Natural killer cell treated with Interleukin-12 subunit alpha and Interleukin-12 subunit beta and Interleukin-15 and Interleukin-18, amount 100 ng/mL, for 72 hours (primary cell): ENCODE data around the gene ELP4. TPM values are rescaled to one million over a fixed set of nuclear protein-coding genes. Genes with fewer than 3 reads are reported as not detected.
"Not testable (repeated sequence)": the region's sequence is repeated elsewhere in the genome, so short reads cannot be mapped to it uniquely, and the experiment has no call there.

Experiments used
- ATAC-seq, 2 donors: fragments of 150-1000 bp; cut with Tn5 transposase in 1 of 2; sonication (Bioruptor Pico), chemical (Tn5 transposase) in 1 of 2; 2 replicates each; pipeline ENCODE4 v1.10.0; 2021
- DNase-seq: peaks from one replicate; pipeline ENCODE4 v3.0.0; 2022; ENCODE audit warnings: low spot score
- H3K27ac Mint-ChIP-seq, 2 donors: 1 replicate in 1 of 2; 2 replicates in 1 of 2; pipeline ENCODE4 v1.8.0; 2022; ENCODE audit warnings: mixed read lengths in 2 of 2, mild to moderate bottlenecking in 1 of 2, moderate library complexity in 1 of 2
- H3K27me3 Mint-ChIP-seq, 2 donors: 1 replicate in 1 of 2; 2 replicates in 1 of 2; pipeline ENCODE4 v1.8.0; 2022; ENCODE audit warnings: mixed read lengths in 2 of 2
- H3K36me3 Mint-ChIP-seq: one replicate; pipeline ENCODE4 v1.8.0; 2022; ENCODE audit warnings: mixed read lengths
- H3K4me1 Mint-ChIP-seq, 2 donors: 1 replicate in 1 of 2; 2 replicates in 1 of 2; pipeline ENCODE4 v1.8.0; 2022; ENCODE audit warnings: low read depth in 2 of 2, mixed read lengths in 2 of 2, mild to moderate bottlenecking in 1 of 2
- H3K4me3 Mint-ChIP-seq: one replicate; pipeline ENCODE4 v1.8.0; 2022; ENCODE audit warnings: mixed read lengths
- H3K9me3 Mint-ChIP-seq: 2 replicates; pipeline ENCODE4 v1.8.0; 2022; ENCODE audit warnings: mixed read lengths
- total RNA-seq, 2 donors: library from RNA; stranded (reverse); gene quantifications; one replicate each; pipeline ENCODE4 v1.2.3, GENCODE V29; 2022

Gene ELP4
- total RNA-seq, 2 donors from 2014 or later, result 20.6 to 24.3 TPM

- H3K36me3 Mint-ChIP-seq, result no peaks in the 10 kb centered on the region
- H3K4me3 Mint-ChIP-seq, result no peak overlapping the region
- H3K27ac Mint-ChIP-seq, result no peak overlapping the region
- H3K27me3 Mint-ChIP-seq, result no peaks in the 10 kb centered on the region
- no peak for ATAC-seq
- H3K9me3 Mint-ChIP-seq, result no peaks in the 10 kb centered on the region
- peaks cover 6 to 8% of the 10 kb centered on the region in 2 donors for H3K4me1 Mint-ChIP-seq
- no peak for DNase-seq
These were observed 9.0 kb upstream of the ELP4 start for GRCh38 chr11:31500560-31500959.

- peaks cover 29 to 31% of the 10 kb centered on the region in 2 donors for H3K4me1 Mint-ChIP-seq
- H3K27ac Mint-ChIP-seq, result peak overlapping the region; percentile 95 to 99
- H3K27me3 Mint-ChIP-seq, result no peaks in the 10 kb centered on the region
- ATAC-seq (no peak), DNase-seq (no peak)
- no peaks in the 10 kb centered on the region for H3K9me3 Mint-ChIP-seq
- H3K4me3 Mint-ChIP-seq, result peak overlapping the region; percentile 97
- H3K36me3 Mint-ChIP-seq, result no peaks in the 10 kb centered on the region
These were observed 527 bp upstream of the ELP4 start for GRCh38 chr11:31509051-31509428.

DNA sequence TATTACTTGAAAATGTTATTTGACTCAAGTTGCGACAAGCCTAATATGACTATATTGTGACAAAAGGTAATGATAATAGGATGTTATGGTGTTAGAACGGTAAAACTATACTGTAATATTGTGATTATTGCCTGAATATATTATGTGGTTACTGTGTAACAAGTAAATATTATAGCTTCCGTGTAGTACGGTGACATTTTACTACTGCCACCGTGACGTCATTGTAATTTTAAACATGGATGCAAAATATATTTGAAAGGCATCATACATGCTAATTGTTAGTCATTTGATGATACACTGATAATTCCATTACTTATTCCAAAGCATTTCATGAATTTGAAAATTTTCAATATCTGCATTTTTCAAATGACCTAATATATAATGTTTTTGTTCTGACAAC is 2.5 kb downstream of the ELP4 start:
- no peaks in the 10 kb centered on the region for H3K27me3 Mint-ChIP-seq
- H3K27ac Mint-ChIP-seq, result no peak overlapping the region
- no peaks in the 10 kb centered on the region for H3K9me3 Mint-ChIP-seq
- peaks cover 21 to 22% of the 10 kb centered on the region in 2 donors for H3K4me1 Mint-ChIP-seq
- DNase-seq (no peak), ATAC-seq (no peak)
- H3K4me3 Mint-ChIP-seq, result no peak overlapping the region
- H3K36me3 Mint-ChIP-seq, result no peaks in the 10 kb centered on the region

DNA sequence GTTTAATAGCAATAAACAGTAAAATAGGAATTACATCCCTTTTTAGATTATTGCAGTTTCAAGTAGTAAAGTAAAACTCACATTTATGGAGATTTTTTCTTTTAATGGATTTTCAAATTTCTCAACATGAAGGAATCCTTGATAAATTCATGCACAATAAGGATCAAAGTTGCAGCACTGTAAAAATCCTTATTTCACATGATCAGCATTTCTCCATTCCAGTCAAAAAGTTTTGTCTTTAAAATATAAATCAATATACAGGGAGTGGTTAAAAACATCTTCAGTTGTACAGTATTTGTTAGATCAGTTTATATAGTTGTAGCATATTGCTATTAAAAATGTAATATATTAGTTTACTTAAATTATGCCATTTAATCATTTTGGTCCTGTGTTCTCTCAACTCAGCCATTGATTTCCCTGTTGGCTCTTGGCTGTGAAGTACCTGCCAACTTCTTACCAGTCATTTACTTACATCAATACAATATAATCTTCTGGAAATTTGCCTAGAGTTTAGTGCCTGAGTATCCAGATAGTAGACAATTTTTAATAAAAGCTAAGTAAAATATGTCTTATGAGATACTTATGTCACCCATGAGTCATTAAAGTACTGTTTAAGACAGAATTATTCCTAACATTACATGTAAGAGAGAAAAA is 12.1 kb downstream of the ELP4 start:
- Mint-ChIP-seq H3K27me3 (no peaks in the 10 kb centered on the region), H3K36me3 (no peaks in the 10 kb centered on the region), H3K27ac (no peak overlapping the region), H3K4me3 (no peak overlapping the region), H3K9me3 (no peaks in the 10 kb centered on the region), H3K4me1 (no peaks in the 10 kb centered on the region)
- DNase-seq (no peak), ATAC-seq (no peak)

DNA sequence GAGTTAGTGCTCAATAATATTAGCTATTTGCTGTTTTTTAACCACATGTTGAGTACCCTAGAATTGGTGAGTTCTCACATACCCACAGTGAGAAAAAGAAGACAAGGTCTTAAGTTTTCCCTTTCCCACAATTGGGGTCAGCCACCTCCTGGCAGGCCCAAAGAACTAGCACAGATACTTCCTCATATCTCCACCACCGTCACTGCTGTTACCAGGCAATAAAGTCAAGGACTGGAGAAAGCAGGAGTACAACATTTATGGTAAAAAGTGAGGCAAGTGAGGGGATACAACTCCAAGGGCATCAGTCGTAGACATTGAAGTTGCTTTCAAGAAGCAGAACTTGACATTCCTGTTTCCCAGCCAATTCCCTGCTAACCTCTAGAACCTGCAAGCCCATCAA is 19.6 kb downstream of the ELP4 start:
- ATAC-seq (no peak), DNase-seq (no peak)
- Mint-ChIP-seq H3K4me1 (peaks cover 6 to 11% of the 10 kb centered on the region in 2 donors), H3K27me3 (no peaks in the 10 kb centered on the region), H3K4me3 (no peak overlapping the region), H3K27ac (no peak overlapping the region), H3K9me3 (no peaks in the 10 kb centered on the region), H3K36me3 (no peaks in the 10 kb centered on the region)

GRCh38 chr11:31529701-31530100 is 20.1 kb downstream of the ELP4 start:
- peak in 1 of 2 donors; percentile 20 for ATAC-seq
- no peak for DNase-seq
- H3K9me3 Mint-ChIP-seq, result no peaks in the 10 kb centered on the region
- H3K27ac Mint-ChIP-seq, result no peak overlapping the region
- H3K36me3 Mint-ChIP-seq, result no peaks in the 10 kb centered on the region
- no peak overlapping the region for H3K4me3 Mint-ChIP-seq
- H3K27me3 Mint-ChIP-seq, result no peaks in the 10 kb centered on the region
- peaks cover 6 to 11% of the 10 kb centered on the region in 2 donors for H3K4me1 Mint-ChIP-seq

DNA sequence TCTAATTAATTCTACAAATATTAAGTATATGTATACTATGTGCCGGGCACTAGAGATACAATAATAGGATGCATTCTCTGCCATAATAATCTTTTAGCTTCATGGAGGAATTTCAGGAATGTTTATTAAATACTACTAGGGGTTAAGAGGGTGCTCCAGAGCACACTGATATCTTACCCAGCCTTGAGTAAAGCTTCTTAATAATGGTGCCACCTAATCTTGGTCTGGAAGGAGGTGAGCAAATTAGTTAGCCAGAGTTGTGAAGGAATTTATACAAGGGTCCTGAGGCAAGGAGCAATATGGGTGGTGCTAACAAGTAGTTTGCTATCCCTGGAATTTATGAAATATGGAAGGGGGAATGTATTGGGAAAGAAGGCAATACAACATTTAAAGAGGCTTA is 21.7 kb downstream of the ELP4 start:
- Mint-ChIP-seq H3K4me1 (peaks cover 6 to 11% of the 10 kb centered on the region in 2 donors), H3K4me3 (no peak overlapping the region), H3K27me3 (no peaks in the 10 kb centered on the region), H3K27ac (no peak overlapping the region), H3K9me3 (no peaks in the 10 kb centered on the region), H3K36me3 (no peaks in the 10 kb centered on the region)
- DNase-seq (no peak), ATAC-seq (no peak)

DNA sequence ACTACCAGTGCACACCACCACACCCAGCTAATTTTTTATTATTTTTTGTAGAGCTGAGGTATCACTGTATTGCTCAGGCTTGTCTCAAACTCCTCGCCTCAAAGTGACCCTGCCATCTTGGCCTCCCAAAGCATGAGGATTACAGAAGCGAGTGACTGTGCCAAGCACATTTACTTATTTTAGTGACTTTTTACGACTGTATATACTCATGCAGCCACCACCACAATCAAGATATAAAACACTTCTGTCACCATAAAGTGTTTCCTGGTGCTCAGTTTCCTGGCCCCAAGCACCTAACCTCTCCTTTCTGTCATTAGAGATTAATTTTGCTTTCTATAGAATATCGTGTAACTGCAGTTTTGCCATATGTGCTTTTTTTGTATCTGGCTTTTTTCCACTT is 25.9 kb downstream of the ELP4 start:
- DNase-seq, result no peak
- Mint-ChIP-seq H3K4me3 (no peak overlapping the region), H3K4me1 (peaks cover 3 to 6% of the 10 kb centered on the region in 2 donors)

GRCh38 chr11:31542862-31543261 is 33.3 kb downstream of the ELP4 start:
- no peak overlapping the region for H3K27ac Mint-ChIP-seq
- no peak for ATAC-seq
- no peak overlapping the region for H3K4me3 Mint-ChIP-seq
- no peak for DNase-seq
- H3K4me1 Mint-ChIP-seq, result no peaks in the 10 kb centered on the region
- no peaks in the 10 kb centered on the region for H3K27me3 Mint-ChIP-seq
- H3K9me3 Mint-ChIP-seq, result peaks cover 10% of the 10 kb centered on the region
- H3K36me3 Mint-ChIP-seq, result peaks cover 41% of the 10 kb centered on the region

More for the DNA sequence above, 25.9 kb downstream of the ELP4 start:
- H3K27me3 Mint-ChIP-seq, result no peaks in the 10 kb centered on the region
- no peak overlapping the region for H3K27ac Mint-ChIP-seq
- H3K9me3 Mint-ChIP-seq, result no peaks in the 10 kb centered on the region
- no peaks in the 10 kb centered on the region for H3K36me3 Mint-ChIP-seq
- ATAC-seq, result no peak

- H3K4me3 Mint-ChIP-seq, result no peak overlapping the region
These were observed 46.4 kb downstream of the ELP4 start for GRCh38 chr11:31555938-31556337.

GRCh38 chr11:31558001-31558400 is 48.4 kb downstream of the ELP4 start:
- H3K4me3 Mint-ChIP-seq, result no peak overlapping the region
- H3K27ac Mint-ChIP-seq, result no peak overlapping the region
- ATAC-seq (no peak), DNase-seq (no peak)
- H3K9me3 Mint-ChIP-seq, result no peaks in the 10 kb centered on the region
- no peaks in the 10 kb centered on the region for H3K4me1 Mint-ChIP-seq
- no peaks in the 10 kb centered on the region for H3K36me3 Mint-ChIP-seq
- H3K27me3 Mint-ChIP-seq, result no peaks in the 10 kb centered on the region

More at GRCh38 chr11:31555938-31556337, 46.4 kb downstream of the ELP4 start:
- Mint-ChIP-seq H3K27me3 (no peaks in the 10 kb centered on the region), H3K36me3 (no peaks in the 10 kb centered on the region), H3K9me3 (no peaks in the 10 kb centered on the region), H3K27ac (no peak overlapping the region), H3K4me1 (peaks cover 0 to 3% of the 10 kb centered on the region in 2 donors)
- ATAC-seq (no peak), DNase-seq (no peak)

DNA sequence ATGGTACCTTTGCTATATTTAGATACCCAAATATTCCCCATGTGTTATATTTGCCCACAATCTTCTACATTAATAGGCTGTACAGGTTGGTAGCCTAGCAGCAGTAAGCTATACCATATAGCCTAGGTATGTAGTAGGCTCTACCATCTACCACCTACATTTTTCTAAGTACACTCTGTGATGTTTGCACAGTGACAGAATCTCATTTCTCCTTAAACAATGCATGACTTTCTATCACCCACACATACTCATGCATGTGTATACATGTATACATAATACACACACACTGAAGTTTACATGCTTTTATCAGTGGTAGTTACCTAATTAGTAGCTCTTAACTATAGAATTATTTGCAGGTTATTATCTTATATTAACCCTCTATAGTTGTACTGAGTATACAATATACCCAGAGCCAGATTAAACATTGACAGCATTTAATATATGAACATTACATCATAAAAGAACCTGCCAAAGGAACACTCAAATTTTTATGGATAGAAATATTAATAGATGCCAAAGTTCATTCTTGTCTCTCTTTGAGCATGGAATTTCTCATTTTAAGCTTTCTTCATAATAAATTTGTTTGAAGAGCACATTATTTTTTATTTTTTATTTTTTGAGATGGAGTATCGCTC is 51.4 kb downstream of the ELP4 start:
- no peak for DNase-seq
- Mint-ChIP-seq H3K4me1 (peaks cover 0 to 3% of the 10 kb centered on the region in 2 donors), H3K27me3 (no peaks in the 10 kb centered on the region), H3K27ac (no peak overlapping the region), H3K4me3 (no peak overlapping the region), H3K9me3 (peaks cover 5% of the 10 kb centered on the region), H3K36me3 (no peaks in the 10 kb centered on the region)
- ATAC-seq, result no peak

GRCh38 chr11:31564517-31564916 is 55.0 kb downstream of the ELP4 start:
- not testable (repeated sequence) for H3K9me3 Mint-ChIP-seq, DNase-seq, H3K4me1 Mint-ChIP-seq, H3K27ac Mint-ChIP-seq, H3K36me3 Mint-ChIP-seq, H3K27me3 Mint-ChIP-seq, H3K4me3 Mint-ChIP-seq, ATAC-seq

DNA sequence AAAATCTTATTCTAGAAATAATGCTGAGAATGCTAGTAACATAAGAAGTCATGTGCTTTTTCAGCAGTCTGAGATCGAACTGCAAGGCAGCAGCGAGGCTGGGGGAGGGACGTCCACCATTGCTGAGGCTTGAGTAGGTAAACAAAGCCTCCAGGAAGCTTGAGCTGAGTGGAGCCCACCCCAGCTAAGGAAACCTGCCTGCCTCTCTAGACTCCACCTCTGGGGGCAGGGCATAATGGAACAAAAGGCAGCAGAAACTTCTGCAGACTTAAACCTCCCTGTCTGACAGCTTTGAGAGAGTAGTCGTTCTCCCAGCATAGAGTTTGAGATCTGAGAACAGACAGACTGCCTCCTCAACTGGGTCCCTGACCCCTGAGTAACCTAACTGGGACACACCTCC is 64.6 kb downstream of the ELP4 start:
- H3K27ac Mint-ChIP-seq, DNase-seq, ATAC-seq, H3K4me3 Mint-ChIP-seq, H3K27me3 Mint-ChIP-seq: not testable (repeated sequence)
- Mint-ChIP-seq H3K4me1 (peaks cover 0 to 12% of the 10 kb centered on the region in 2 donors), H3K36me3 (peaks cover 28% of the 10 kb centered on the region), H3K9me3 (peaks cover 17% of the 10 kb centered on the region)
